ENCODE measurements around the gene MAD2L1.

Gene MAD2L1

GRCh38 chr4:120083152-120083551 is 16.5 kb upstream of the MAD2L1 start:
- Histone ChIP-seq H3K9ac (no peak overlapping the region), H3K27ac (no peak overlapping the region), H3K4me2 (no peak overlapping the region), H2AFZ (ENCODE audit: low read depth) (no peak overlapping the region), H3K4me1 (ENCODE audit: low read depth, poor library complexity, severe bottlenecking) (no peaks in the 10 kb centered on the region), H3K79me2 (ENCODE audit: insufficient read depth, low read depth) (no peaks in the 10 kb centered on the region), H3K36me3 (ENCODE audit: insufficient read depth) (no peaks in the 10 kb centered on the region), H4K20me1 (ENCODE audit: insufficient read depth) (no peaks in the 10 kb centered on the region), H3K27me3 (ENCODE audit: insufficient read depth, low read depth) (no peaks in the 10 kb centered on the region), H3K4me3 (IDR thresholded peaks at IDR 0.05; ENCODE audit: insufficient read depth, low read depth, low read length) (no peak overlapping the region)
- TF ChIP-seq CTCF (conservative IDR thresholded peaks at IDR 0.05; ENCODE audit: low read depth, low read length), result no peak

GRCh38 chr4:120082251-120082650 is 15.6 kb upstream of the MAD2L1 start:
- H3K4me3 ChIP-seq (IDR thresholded peaks at IDR 0.05; ENCODE audit: insufficient read depth, low read depth, low read length), result no peak overlapping the region

DNA sequence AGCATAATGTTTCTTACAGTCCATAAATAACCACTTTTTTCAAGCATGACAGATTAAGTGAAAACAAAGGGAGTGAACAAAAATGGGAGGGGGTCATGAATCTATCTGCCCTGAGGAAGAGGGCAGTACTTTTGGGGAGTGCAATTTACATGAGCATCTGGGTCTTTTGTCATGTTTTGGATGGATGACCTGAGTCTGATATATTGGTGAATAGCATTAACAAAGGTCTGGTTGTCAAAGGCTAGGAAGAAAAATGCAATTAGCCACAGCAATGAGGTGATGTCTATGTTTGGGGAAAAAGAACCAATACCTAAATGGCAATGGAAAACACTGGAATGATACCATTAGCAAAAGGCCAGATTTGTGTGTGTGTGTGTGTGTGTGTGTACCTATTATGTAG is 15.1 kb upstream of the MAD2L1 start:
- Histone ChIP-seq H3K4me2 (no peak overlapping the region), H4K20me1 (ENCODE audit: insufficient read depth) (no peaks in the 10 kb centered on the region), H3K9ac (no peak overlapping the region), H3K79me2 (ENCODE audit: insufficient read depth, low read depth) (no peaks in the 10 kb centered on the region), H3K4me1 (ENCODE audit: low read depth, poor library complexity, severe bottlenecking) (no peaks in the 10 kb centered on the region), H3K27ac (no peak overlapping the region), H2AFZ (ENCODE audit: low read depth) (no peak overlapping the region), H3K4me3 (IDR thresholded peaks at IDR 0.05; ENCODE audit: insufficient read depth, low read depth, low read length) (no peak overlapping the region), H3K36me3 (ENCODE audit: insufficient read depth) (no peaks in the 10 kb centered on the region), H3K27me3 (ENCODE audit: insufficient read depth, low read depth) (no peaks in the 10 kb centered on the region)
- TF ChIP-seq CTCF (conservative IDR thresholded peaks at IDR 0.05; ENCODE audit: low read depth, low read length), result no peak

More at GRCh38 chr4:120082251-120082650, 15.6 kb upstream of the MAD2L1 start:
- no peak overlapping the region for H3K9ac ChIP-seq
- H3K27ac ChIP-seq, result no peak overlapping the region
- no peaks in the 10 kb centered on the region for H4K20me1 ChIP-seq (ENCODE audit: insufficient read depth)
- no peaks in the 10 kb centered on the region for H3K27me3 ChIP-seq (ENCODE audit: insufficient read depth, low read depth)
- H3K4me2 ChIP-seq, result no peak overlapping the region
- no peaks in the 10 kb centered on the region for H3K36me3 ChIP-seq (ENCODE audit: insufficient read depth)
- H3K4me1 ChIP-seq (ENCODE audit: low read depth, poor library complexity, severe bottlenecking), result no peaks in the 10 kb centered on the region
- no peak for TF ChIP-seq CTCF (conservative IDR thresholded peaks at IDR 0.05; ENCODE audit: low read depth, low read length)
- no peak overlapping the region for H2AFZ ChIP-seq (ENCODE audit: low read depth)
- no peaks in the 10 kb centered on the region for H3K79me2 ChIP-seq (ENCODE audit: insufficient read depth, low read depth)

GRCh38 chr4:120080533-120080932 is 13.9 kb upstream of the MAD2L1 start:
- Histone ChIP-seq H3K36me3 (ENCODE audit: insufficient read depth) (no peaks in the 10 kb centered on the region), H3K4me1 (ENCODE audit: low read depth, poor library complexity, severe bottlenecking) (no peaks in the 10 kb centered on the region), H3K27me3 (ENCODE audit: insufficient read depth, low read depth) (no peaks in the 10 kb centered on the region), H2AFZ (ENCODE audit: low read depth) (no peak overlapping the region), H3K27ac (no peak overlapping the region), H3K4me3 (IDR thresholded peaks at IDR 0.05; ENCODE audit: insufficient read depth, low read depth, low read length) (no peak overlapping the region), H3K9ac (no peak overlapping the region), H4K20me1 (ENCODE audit: insufficient read depth) (no peaks in the 10 kb centered on the region), H3K4me2 (no peak overlapping the region), H3K79me2 (ENCODE audit: insufficient read depth, low read depth) (no peaks in the 10 kb centered on the region)
- no peak for TF ChIP-seq CTCF (conservative IDR thresholded peaks at IDR 0.05; ENCODE audit: low read depth, low read length)
